Tibial artery (tissue), 4 donors: ENCODE measurements around the gene LENG9.

ENCODE experiments used
- DNase-seq, 2 donors: peaks; one replicate each; pipeline ENCODE4 v3.0.0-alpha.2; 2019
- H3K27ac ChIP-seq, 2 donors: fragments of 200-600 bp; sonication (generic) in 1 of 2; 1 replicate in 1 of 2; 2 replicates in 1 of 2; pipeline ENCODE4 v1.5.1; 2018 to 2019; ENCODE audit warnings: mild to moderate bottlenecking in 1 of 2
- H3K27me3 ChIP-seq, 2 donors: fragments of 200-600 bp; sonication (generic) in 1 of 2; one replicate each; pipeline versions ENCODE4 v1.5.1 to v1.6.0; 2016 to 2019
- H3K36me3 ChIP-seq, 3 donors: fragments of 200-600 bp; sonication (generic) in 2 of 3; one replicate each; pipeline ENCODE4 v1.5.1; 2016 to 2019; ENCODE audit warnings: mild to moderate bottlenecking in 2 of 3
- H3K4me1 ChIP-seq, 4 donors: fragments of 200-600 bp; sonication (generic) in 2 of 4; 1 replicate in 3 of 4; 2 replicates in 1 of 4; pipeline ENCODE4 v1.5.1; 2016 to 2019
- H3K4me3 ChIP-seq, 2 donors: fragments of 200-600 bp; sonication (generic) in 1 of 2; 1 replicate in 1 of 2; 2 replicates in 1 of 2; pipeline ENCODE4 v1.5.1; 2018 to 2019; ENCODE audit warnings: mild to moderate bottlenecking in 2 of 2
- H3K9me3 ChIP-seq, 3 donors: fragments of 200-600 bp; sonication (generic) in 1 of 3; one replicate each; pipeline ENCODE4 v1.5.1; 2016 to 2019
- CTCF ChIP-seq, 2 experiments: fragments of 200-600 bp in 1 of 2; fragments of 450-650 bp in 1 of 2; IDR thresholded peaks; one replicate each; pipeline ENCODE4 v1.5.1; 2017 to 2019; ENCODE audit warnings: antibody characterized with exemption in 2 of 2, mild to moderate bottlenecking in 1 of 2, moderate library complexity in 1 of 2
- intact Hi-C: fragments of 100-400 bp; cut with DNase I; formaldehyde crosslinking; loops from one replicate; pipeline ENCODE4 v1.15.0; 2023; ENCODE audit warnings: low total_unique reads

LENG9 gene

GRCh38 chr19:54418030-54418929 is 45.3 kb downstream of the LENG9 start:
- Histone ChIP-seq H3K27me3 (peaks cover 0 to 87% of the 10 kb centered on the region in 2 donors), H3K36me3 (no peaks in the 10 kb centered on the region), H3K4me1 (peaks cover 0 to 25% (median 6%) of the 10 kb centered on the region in 4 donors), H3K27ac (no peak overlapping the region), H3K4me3 (no peak overlapping the region), H3K9me3 (no peaks in the 10 kb centered on the region)
- DNase-seq, result no peak
- no peak for TF ChIP-seq CTCF (IDR thresholded peaks at IDR 0.05)
- intact Hi-C loops, result no loop called here

GRCh38 chr19:54416695-54417491 is 46.7 kb downstream of the LENG9 start:
- no peak for TF ChIP-seq CTCF (IDR thresholded peaks at IDR 0.05)
- Histone ChIP-seq H3K9me3 (no peaks in the 10 kb centered on the region), H3K4me1 (peaks cover 0 to 25% (median 6%) of the 10 kb centered on the region in 4 donors), H3K4me3 (no peak overlapping the region), H3K27ac (no peak overlapping the region), H3K36me3 (no peaks in the 10 kb centered on the region), H3K27me3 (peaks cover 0 to 88% of the 10 kb centered on the region in 2 donors)
- intact Hi-C loops, result no loop called here
- no peak for DNase-seq

- intact Hi-C loops, result no loop called here
- Histone ChIP-seq H3K9me3 (no peaks in the 10 kb centered on the region), H3K27me3 (peaks cover 0 to 84% of the 10 kb centered on the region in 2 donors), H3K36me3 (no peaks in the 10 kb centered on the region), H3K4me3 (no peak overlapping the region), H3K27ac (no peak overlapping the region), H3K4me1 (peaks cover 0 to 25% (median 6%) of the 10 kb centered on the region in 4 donors)
- no peak for TF ChIP-seq CTCF (IDR thresholded peaks at IDR 0.05)
- DNase-seq, result no peak
Observed at GRCh38 chr19:54415901-54416673, 47.5 kb downstream of the LENG9 start.

GRCh38 chr19:54415208-54415900 is 48.2 kb downstream of the LENG9 start, which contains the start of gene TTYH1:
Gene TTYH1 (plus strand): TSS chr19:54415464. CDS start chr19:54415553, 89 bp downstream.
- Histone ChIP-seq H3K27ac (no peak within 1 kb of the TSS), H3K4me3 (no peak within 1 kb of the TSS), H3K9me3 (no peaks in the 10 kb centered on the region), H3K36me3 (no peaks in the 10 kb centered on the region), H3K4me1 (peaks cover 0 to 17% (median under 1%) of the 10 kb centered on the region in 4 donors), H3K27me3 (peaks cover 0 to 81% of the 10 kb centered on the region in 2 donors)
- intact Hi-C loops, result no loop called here
- TF ChIP-seq CTCF (IDR thresholded peaks at IDR 0.05), result no peak
- DNase-seq, result no peak

GRCh38 chr19:54414156-54414555 is 49.4 kb downstream of the LENG9 start:
- Histone ChIP-seq H3K36me3 (no peaks in the 10 kb centered on the region), H3K27ac (no peak overlapping the region), H3K27me3 (peaks cover 0 to 73% of the 10 kb centered on the region in 2 donors), H3K9me3 (no peaks in the 10 kb centered on the region), H3K4me1 (peaks cover 0 to 13% (median 0%) of the 10 kb centered on the region in 4 donors), H3K4me3 (no peak overlapping the region)
- TF ChIP-seq CTCF (IDR thresholded peaks at IDR 0.05), result no peak
- intact Hi-C loops, result no loop called here
- DNase-seq, result no peak
